ENCODE measurements around the gene PSME4.

DNA sequence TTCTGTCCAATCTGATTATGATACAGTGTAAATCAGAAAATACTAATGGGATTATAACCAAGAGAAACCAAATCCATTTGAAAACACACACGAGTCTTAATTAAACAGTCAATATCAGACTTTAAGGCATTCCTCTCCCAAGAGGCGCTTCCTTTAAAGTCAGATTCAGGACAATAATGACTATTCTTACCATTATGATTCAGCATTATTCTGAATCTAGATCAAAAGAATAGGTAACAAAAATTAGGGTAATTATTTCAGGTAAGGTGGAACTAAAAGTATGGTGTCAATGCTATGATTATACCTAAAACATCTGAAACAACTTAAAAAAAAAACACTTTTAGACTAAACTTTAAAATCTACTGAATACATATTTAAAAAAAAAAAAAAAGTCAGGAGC lies 12.3 kb downstream of the PSME4 start:
- TF ChIP-seq CTCF (IDR thresholded peaks at IDR 0.05): no peak
- no peak for TF ChIP-seq ZFX (IDR thresholded peaks at IDR 0.05; ENCODE audit: borderline replicate concordance)
